H1 (cell line): ENCODE results near the gene DCTN3. TPM values are rescaled to one million over a fixed set of nuclear protein-coding genes. Genes with fewer than 3 reads are reported as not detected.

Experiments used
- MAX ChIP-seq: IDR thresholded peaks from 2 replicates; pipeline ENCODE4 v1.6.1; 2012; ENCODE audit warnings: inconsistent platforms
- polyA plus RNA-seq, 7 experiments: library from polyadenylated mRNA; depleted of rRNA in 3 of 7; stranded (reverse) in 5 of 7; unstranded in 2 of 7; fragments of >200 nt in 5 of 7; fragments of 200-250 nt in 2 of 7; gene quantifications; 1 replicate in 5 of 7; 2 replicates in 1 of 7; 4 replicates in 1 of 7; pipeline versions ENCODE4 v1.2.1 to v1.2.3, GENCODE V29; 2011 to 2013; ENCODE audit warnings: missing spikeins in 2 of 7, mixed read lengths in 2 of 7
- total RNA-seq: library from RNA; stranded (reverse); fragmentation: NEBNext Ultra II Directional; extraction: Animal tissue kit (Norgen Biotek cat#: 25700); gene quantifications from 2 replicates; pipeline ENCODE4 v1.2.1, GENCODE V29; 2021

DCTN3 gene
- total and polyA plus RNA-seq, 2 of the 8 experiments (the other 6 are each of a cell fraction or from before 2014, with no cell fraction given): 25.6 to 39.2 TPM

GRCh38 chr9:34575241-34575640 lies 45.1 kb downstream of the DCTN3 start (continued):
- TF ChIP-seq MAX: no peak
- TF ChIP-seq, all 59 proteins: peak for 0
